SIG-M5 treated with dmso at 0.1 percent for 504 hours (cell line): ENCODE measurements around the gene HOXD9.

Source experiments
- DNase-seq: peaks from one replicate; lab custom pipeline; 2025; ENCODE audit not compliant: unreplicated experiment; lab: John Stamatoyannopoulos, UW

Gene HOXD9

GRCh38 chr2:176164611-176165369 lies 42.3 kb downstream of the HOXD9 start:
- DNase-seq: no peak

GRCh38 chr2:176165370-176166050 lies 43.0 kb downstream of the HOXD9 start:
- no peak for DNase-seq

- no peak for DNase-seq
These were observed 43.8 kb downstream of the HOXD9 start for GRCh38 chr2:176166272-176166671.

GRCh38 chr2:176167398-176167797 lies 44.9 kb downstream of the HOXD9 start:
- DNase-seq: no peak

- DNase-seq: no peak
These were observed 46.7 kb downstream of the HOXD9 start for GRCh38 chr2:176169181-176169580.

GRCh38 chr2:176169711-176170110 lies 47.2 kb downstream of the HOXD9 start:
- DNase-seq: no peak

- no peak for DNase-seq
These were observed 48.2 kb downstream of the HOXD9 start for GRCh38 chr2:176170602-176171305.

GRCh38 chr2:176171351-176172006 lies 49.0 kb downstream of the HOXD9 start:
- no peak for DNase-seq

- no peak for DNase-seq
These were observed 49.7 kb downstream of the HOXD9 start for GRCh38 chr2:176172007-176172894.

GRCh38 chr2:176172895-176173566 lies 50.5 kb downstream of the HOXD9 start:
- DNase-seq: no peak

GRCh38 chr2:176173567-176174381 lies 51.3 kb downstream of the HOXD9 start:
- DNase-seq: no peak

GRCh38 chr2:176174382-176174823 lies 51.9 kb downstream of the HOXD9 start:
- DNase-seq: no peak
